HepG2 (cell line): Measurements from ENCODE around the gene TRIM2. TPM values are rescaled to one million over a fixed set of nuclear protein-coding genes. Genes with fewer than 3 reads are reported as not detected.

Experiments used
- ATAC-seq: fragments of 200-7000 bp; cut with Tn5 transposase; 3 replicates; pipeline ENCODE4 v1.9.1; 2020; ENCODE audit warnings: mild to moderate bottlenecking, moderate library complexity
- BruUV-seq: library from RNA; stranded (reverse); fragments of 400-500 nt; replicated peaks from 2 replicates; lab custom pipeline; 2021; lab: Mats Ljungman, UMichigan
- CTCF ChIA-PET: fragments of 300-600 bp; formaldehyde crosslinking; extraction: SDS; loops from one replicate; lab custom pipeline; 2021; ENCODE audit warnings: low total read pairs, inconsistent platforms, low intra/inter-chr PET ratio; lab: Yijun Ruan, JAX
- POLR2A ChIA-PET: fragments of 350-600 bp; sonication (Branson Sonifier 250); formaldehyde crosslinking; loops from one replicate; lab custom pipeline; 2020; ENCODE audit warnings: antibody characterized with exemption, inconsistent platforms; lab: Yijun Ruan, JAX
- DNase-seq: peaks from one replicate; pipeline ENCODE4 v3.0.0-alpha.2; 2015; ENCODE audit warnings: low spot score
- FAIRE-seq: peaks from 3 replicates; lab custom pipeline; 2011; peaks lifted over from hg19 to GRCh38; lab: Jason Lieb, UNC
- H2AFZ ChIP-seq: one replicate; pipeline ENCODE4 v1.6.1; 2011; ENCODE audit warnings: low read length, inconsistent platforms
- H3K27ac ChIP-seq: fragments of 300-600 bp; 3 replicates; pipeline ENCODE4 v1.8.0; 2011; ENCODE audit warnings: mixed run types, mild to moderate bottlenecking, mixed read lengths, low read length, inconsistent platforms; ENCODE audit not compliant: insufficient read depth; ENCODE audit errors: extremely low read length
- H3K27me3 ChIP-seq, 2 experiments: fragments of 200-600 bp in 1 of 2; 2 replicates in 1 of 2; 3 replicates in 1 of 2; pipeline versions ENCODE4 v1.6.0 to v1.8.0; 2011; ENCODE audit warnings: low read length in 2 of 2, mild to moderate bottlenecking in 2 of 2, moderate library complexity in 2 of 2, inconsistent platforms in 1 of 2; ENCODE audit not compliant: insufficient read depth in 2 of 2, control insufficient read depth in 1 of 2
- H3K36me3 ChIP-seq, 2 experiments: fragments of 200-600 bp in 1 of 2; replicated peaks in 1 of 2; 2 replicates in 1 of 2; 3 replicates in 1 of 2; pipeline versions ENCODE4 v1.5.1 to v1.8.0; 2011; ENCODE audit warnings: low read length in 2 of 2, inconsistent platforms in 1 of 2; ENCODE audit not compliant: insufficient read depth in 2 of 2, control insufficient read depth in 1 of 2
- H3K4me1 ChIP-seq: 2 replicates; pipeline ENCODE4 v1.5.1; 2012; ENCODE audit warnings: low read length, inconsistent platforms; ENCODE audit not compliant: insufficient read depth
- H3K4me2 ChIP-seq: 2 replicates; pipeline ENCODE4 v1.6.0; 2011; ENCODE audit warnings: low read depth, low read length, inconsistent platforms
- H3K4me3 ChIP-seq, 3 experiments: fragments of 200-600 bp in 1 of 3; sonication (generic), shearing (Covaris generic) in 1 of 3; replicated peaks in 1 of 3; 2 replicates each; pipeline ENCODE4 v1.5.1; 2011 to 2016; ENCODE audit warnings: low read length in 3 of 3, inconsistent platforms in 2 of 3, low read depth in 2 of 3, mild to moderate bottlenecking in 2 of 3, control low read depth in 1 of 3, mixed read lengths in 1 of 3; ENCODE audit not compliant: insufficient read depth in 1 of 3
- H3K79me2 ChIP-seq: one replicate; pipeline ENCODE4 v1.6.1; 2011; ENCODE audit warnings: low read length, inconsistent platforms; ENCODE audit not compliant: insufficient read depth
- H3K9ac ChIP-seq: 2 replicates; pipeline ENCODE4 v1.6.0; 2011; ENCODE audit warnings: mild to moderate bottlenecking, low read depth, low read length, inconsistent platforms; ENCODE audit not compliant: insufficient read depth
- H3K9me3 ChIP-seq: 2 replicates; pipeline ENCODE4 v1.5.1; 2012; ENCODE audit warnings: mild to moderate bottlenecking, low read length
- H4K20me1 ChIP-seq: 2 replicates; pipeline ENCODE4 v1.6.0; 2011; ENCODE audit warnings: inconsistent platforms, mild to moderate bottlenecking, low read length, moderate library complexity; ENCODE audit not compliant: insufficient read depth
- FOXJ3 ChIP-seq: sonication (generic); formaldehyde crosslinking; IDR thresholded peaks from 2 replicates; pipeline ENCODE4 v1.4.0; 2020; ENCODE audit warnings: missing genetic modification reagents, mild to moderate bottlenecking, borderline replicate concordance
- HNF1A ChIP-seq, 2 experiments: sonication (generic) in 1 of 2; formaldehyde crosslinking in 1 of 2; IDR thresholded peaks; 2 replicates each; pipeline versions ENCODE4 v1.4.0 to v1.6.1; 2016 to 2020; ENCODE audit warnings: borderline replicate concordance in 1 of 2, low read depth in 1 of 2, mild to moderate bottlenecking in 1 of 2, missing genetic modification reagents in 1 of 2
- MBNL3 ChIP-seq: fragments of 250-450 bp; sonication (Bioruptor Pico); conservative IDR thresholded peaks from 2 replicates; pipeline ENCODE4 v1.8.0; 2022; ENCODE audit warnings: mild to moderate bottlenecking, inconsistent platforms
- MED1 ChIP-seq: sonication (generic); formaldehyde crosslinking; IDR thresholded peaks from 2 replicates; pipeline ENCODE4 v1.4.0; 2020; ENCODE audit warnings: missing genetic modification reagents
- PREB ChIP-seq: sonication (generic); formaldehyde crosslinking; IDR thresholded peaks from 2 replicates; pipeline ENCODE4 v1.4.0; 2020; ENCODE audit warnings: missing genetic modification reagents
- TRIM24 ChIP-seq: sonication (generic); formaldehyde crosslinking; IDR thresholded peaks from 2 replicates; pipeline ENCODE4 v1.8.0; 2022; ENCODE audit warnings: mild to moderate bottlenecking, missing genetic modification reagents
- YY1 ChIP-seq: IDR thresholded peaks from 2 replicates; pipeline ENCODE4 v1.6.1; 2011; ENCODE audit warnings: low read length, low read depth, moderate library complexity, mild to moderate bottlenecking; ENCODE audit not compliant: insufficient read depth, insufficient replicate concordance
- ZBTB38 ChIP-seq: sonication (generic); formaldehyde crosslinking; IDR thresholded peaks from 2 replicates; pipeline ENCODE4 v1.5.1; 2020; ENCODE audit warnings: mild to moderate bottlenecking, missing genetic modification reagents
- ZFAT ChIP-seq: sonication (generic); formaldehyde crosslinking; conservative IDR thresholded peaks from 2 replicates; pipeline ENCODE4 v1.8.1; 2023; ENCODE audit warnings: missing genetic modification reagents, inconsistent platforms
- ZNF10 ChIP-seq: sonication (generic); formaldehyde crosslinking; IDR thresholded peaks from 2 replicates; pipeline ENCODE4 v1.4.0; 2020; ENCODE audit warnings: mild to moderate bottlenecking, low read depth, missing genetic modification reagents, borderline replicate concordance
- ZNF431 ChIP-seq: sonication (generic); formaldehyde crosslinking; IDR thresholded peaks from 2 replicates; pipeline ENCODE4 v1.9.0; 2022; ENCODE audit warnings: missing genetic modification reagents, low read depth, mild to moderate bottlenecking, borderline replicate concordance
- ZNF616 ChIP-seq: sonication (generic); formaldehyde crosslinking; IDR thresholded peaks from 2 replicates; pipeline ENCODE4 v1.5.0; 2020; ENCODE audit warnings: low read depth, mild to moderate bottlenecking, missing genetic modification reagents
- ZNF839 ChIP-seq: sonication (generic); formaldehyde crosslinking; IDR thresholded peaks from 2 replicates; pipeline ENCODE4 v1.4.0; 2020; ENCODE audit warnings: missing genetic modification reagents, mild to moderate bottlenecking, borderline replicate concordance
- WGBS: methylation state at CpG from one replicate; pipeline ENCODE4 v1.1.6; 2017; ENCODE audit warnings: low lambda C conversion rate; 5-methylcytosine and 5-hydroxymethylcytosine counted together
- in situ Hi-C: cut with HindIII; loops from 2 replicates; pipeline ENCODE4 v1.10.0; 2017; ENCODE audit warnings: low pct_unique_long_range_greater_than_20kb; ENCODE audit not compliant: extremely low pct_ligation_motif_present
- intact Hi-C: fragments of 100-400 bp; cut with micrococcal nuclease; formaldehyde crosslinking; loops from one replicate; pipeline ENCODE4 v1.10.0; 2022; ENCODE audit not compliant: unreplicated experiment
- polyA plus RNA-seq, 8 experiments: library from polyadenylated mRNA; depleted of rRNA in 3 of 8; stranded (reverse) in 7 of 8; unstranded in 1 of 8; fragments of >200 nt; fragmentation: Illumina TruSeq in 4 of 8; extraction: Trizol in 4 of 8; gene quantifications; 2 replicates each; pipeline versions ENCODE4 v1.2.1 to v1.2.3, GENCODE V29; 2011 to 2016; ENCODE audit warnings: low read depth in 4 of 8, missing spikeins in 1 of 8, mixed read lengths in 1 of 8; ENCODE audit not compliant: insufficient read depth in 1 of 8
- total RNA-seq, 5 experiments: library from RNA; depleted of rRNA; stranded (reverse); fragments of >200 nt; fragmentation: Illumina TruSeq; extraction: Trizol; gene quantifications; 2 replicates each; pipeline ENCODE4 v1.2.3, GENCODE V29; 2016; ENCODE audit warnings: low read depth in 1 of 5
- TF ChIP-seq, protein P1 (sequence below): sonication (generic); formaldehyde crosslinking; IDR thresholded peaks from 2 replicates; pipeline ENCODE4 v1.4.0; 2020; ENCODE audit warnings: mild to moderate bottlenecking, missing genetic modification reagents, borderline replicate concordance

The TRIM2 gene
- total and polyA plus RNA-seq, 2 of the 13 experiments (the other 11 are each of a cell fraction or from before 2014, with no cell fraction given): 2.1 to 4.2 TPM

- FAIRE-seq (no peak), ATAC-seq (no peak), DNase-seq (no peak)
- Histone ChIP-seq H3K9ac (no peak overlapping the region), H3K27ac (no peak overlapping the region), H3K9me3 (no peaks in the 10 kb centered on the region), H3K79me2 (no peaks in the 10 kb centered on the region), H2AFZ (no peak overlapping the region), H3K27me3 (no peaks in the 10 kb centered on the region), H3K4me3 (no peak overlapping the region), H4K20me1 (no peaks in the 10 kb centered on the region), H3K4me2 (no peak overlapping the region), H3K36me3 (no peaks in the 10 kb centered on the region), H3K4me1 (peaks cover 13% of the 10 kb centered on the region)
- intact Hi-C loops: loop anchor here (5.0 kb wide), 1 partner anchor 242 kb away; no protein-coding TSS in a partner anchor
- WGBS: 45% methylated on average over 3 of the region's 3 CpGs
- in situ Hi-C loops: no loop called here
- no TSS peak for BruUV-seq
- POLR2A ChIA-PET: no interaction called here
- CTCF ChIA-PET: no interaction called here
- TF ChIP-seq ZNF839 (CRISPR knock-in tag) (no peak), MBNL3 (CRISPR knock-in tag) (no peak), ZNF616 (CRISPR knock-in tag) (no peak), TRIM24 (CRISPR knock-in tag) (no peak), YY1 (no peak), FOXJ3 (no peak), ZFAT (CRISPR knock-in tag) (no peak), ZNF10 (no peak), HNF1A (IDR thresholded peaks at IDR 0.05; ENCODE audit: low read depth) (no peak), HNF1A (CRISPR knock-in tag; IDR thresholded peaks at IDR 0.05; ENCODE audit: borderline replicate concordance) (no peak), ZNF431 (no peak), ZBTB38 (no peak), PREB (CRISPR knock-in tag) (no peak), MED1 (CRISPR knock-in tag) (no peak)
- TF ChIP-seq, protein P1, sequence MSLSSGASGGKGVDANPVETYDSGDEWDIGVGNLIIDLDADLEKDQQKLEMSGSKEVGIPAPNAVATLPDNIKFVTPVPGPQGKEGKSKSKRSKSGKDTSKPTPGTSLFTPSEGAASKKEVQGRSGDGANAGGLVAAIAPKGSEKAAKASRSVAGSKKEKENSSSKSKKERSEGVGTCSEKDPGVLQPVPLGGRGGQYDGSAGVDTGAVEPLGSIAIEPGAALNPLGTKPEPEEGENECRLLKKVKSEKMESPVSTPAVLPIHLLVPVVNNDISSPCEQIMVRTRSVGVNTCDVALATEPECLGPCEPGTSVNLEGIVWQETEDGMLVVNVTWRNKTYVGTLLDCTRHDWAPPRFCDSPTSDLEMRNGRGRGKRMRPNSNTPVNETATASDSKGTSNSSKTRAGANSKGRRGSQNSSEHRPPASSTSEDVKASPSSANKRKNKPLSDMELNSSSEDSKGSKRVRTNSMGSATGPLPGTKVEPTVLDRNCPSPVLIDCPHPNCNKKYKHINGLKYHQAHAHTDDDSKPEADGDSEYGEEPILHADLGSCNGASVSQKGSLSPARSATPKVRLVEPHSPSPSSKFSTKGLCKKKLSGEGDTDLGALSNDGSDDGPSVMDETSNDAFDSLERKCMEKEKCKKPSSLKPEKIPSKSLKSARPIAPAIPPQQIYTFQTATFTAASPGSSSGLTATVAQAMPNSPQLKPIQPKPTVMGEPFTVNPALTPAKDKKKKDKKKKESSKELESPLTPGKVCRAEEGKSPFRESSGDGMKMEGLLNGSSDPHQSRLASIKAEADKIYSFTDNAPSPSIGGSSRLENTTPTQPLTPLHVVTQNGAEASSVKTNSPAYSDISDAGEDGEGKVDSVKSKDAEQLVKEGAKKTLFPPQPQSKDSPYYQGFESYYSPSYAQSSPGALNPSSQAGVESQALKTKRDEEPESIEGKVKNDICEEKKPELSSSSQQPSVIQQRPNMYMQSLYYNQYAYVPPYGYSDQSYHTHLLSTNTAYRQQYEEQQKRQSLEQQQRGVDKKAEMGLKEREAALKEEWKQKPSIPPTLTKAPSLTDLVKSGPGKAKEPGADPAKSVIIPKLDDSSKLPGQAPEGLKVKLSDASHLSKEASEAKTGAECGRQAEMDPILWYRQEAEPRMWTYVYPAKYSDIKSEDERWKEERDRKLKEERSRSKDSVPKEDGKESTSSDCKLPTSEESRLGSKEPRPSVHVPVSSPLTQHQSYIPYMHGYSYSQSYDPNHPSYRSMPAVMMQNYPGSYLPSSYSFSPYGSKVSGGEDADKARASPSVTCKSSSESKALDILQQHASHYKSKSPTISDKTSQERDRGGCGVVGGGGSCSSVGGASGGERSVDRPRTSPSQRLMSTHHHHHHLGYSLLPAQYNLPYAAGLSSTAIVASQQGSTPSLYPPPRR (CRISPR knock-in tag): no peak
Measured at GRCh38 chr4:153324046-153324445, 119.8 kb downstream of the TRIM2 start.
